DMS53 (cell line): Measurements from ENCODE around the gene HOMER2.
A peak's percentile ranks its signal among the peaks of the same experiment; 100 is the strongest.
"Not testable (repeated sequence)": the region's sequence is repeated elsewhere in the genome, so short reads cannot be mapped to it uniquely, and the experiment has no call there.

Experiments
- DNase-seq: peaks from one replicate; lab custom pipeline; 2025; lab: John Stamatoyannopoulos, UW

HOMER2 gene

GRCh38 chr15:82952158-82953081, at the start of gene HOMER2:
TSS of gene HOMER2 (minus strand) at chr15:82952720. CDS start at chr15:82952535, 185 bp downstream.
- peak; percentile 53 for DNase-seq

GRCh38 chr15:83000672-83001031, 48.1 kb upstream of the HOMER2 start:
- DNase-seq: not testable (repeated sequence)

- DNase-seq: peak; percentile 72
Observed at GRCh38 chr15:82999905-83000671, 47.6 kb upstream of the HOMER2 start.

GRCh38 chr15:82999426-82999825, 46.9 kb upstream of the HOMER2 start:
- no peak for DNase-seq

- no peak for DNase-seq
Observed at GRCh38 chr15:82995938-82996337, 43.4 kb upstream of the HOMER2 start.

- no peak for DNase-seq
Observed at GRCh38 chr15:82995076-82995475, 42.6 kb upstream of the HOMER2 start.

- DNase-seq: no peak
Observed at GRCh38 chr15:82993144-82993543, 40.6 kb upstream of the HOMER2 start.

GRCh38 chr15:82992436-82992998, 40.0 kb upstream of the HOMER2 start:
- DNase-seq: no peak

GRCh38 chr15:82986442-82986780, 33.9 kb upstream of the HOMER2 start:
- no peak for DNase-seq

- DNase-seq: peak; percentile 95
Observed at GRCh38 chr15:82985688-82986441, 33.3 kb upstream of the HOMER2 start, which contains the start of gene RAMAC. TSS of gene RAMAC (plus strand) at chr15:82986210. CDS start at chr15:82989019, 2,809 bp downstream.

- DNase-seq: no peak
Observed at GRCh38 chr15:82980981-82981380, 28.5 kb upstream of the HOMER2 start.

GRCh38 chr15:82979726-82980125, 27.2 kb upstream of the HOMER2 start:
- no peak for DNase-seq

GRCh38 chr15:82978438-82978837, 25.9 kb upstream of the HOMER2 start:
- DNase-seq: no peak

GRCh38 chr15:82977076-82977475, 24.6 kb upstream of the HOMER2 start:
- no peak for DNase-seq

- DNase-seq: no peak
Observed at GRCh38 chr15:82972990-82973389, 20.5 kb upstream of the HOMER2 start.

- no peak for DNase-seq
Observed at GRCh38 chr15:82971218-82971984, 18.9 kb upstream of the HOMER2 start.

GRCh38 chr15:82970696-82971095, 18.2 kb upstream of the HOMER2 start:
- DNase-seq: no peak

- DNase-seq: no peak
Observed at GRCh38 chr15:82970078-82970686, 17.7 kb upstream of the HOMER2 start.

GRCh38 chr15:82969353-82969752, 16.8 kb upstream of the HOMER2 start:
- DNase-seq: no peak

GRCh38 chr15:82968066-82968465, 15.5 kb upstream of the HOMER2 start:
- DNase-seq: no peak

GRCh38 chr15:82966671-82967071, 14.2 kb upstream of the HOMER2 start:
- DNase-seq: no peak
